ENCODE results near the gene SYCE3.

The SYCE3 gene

DNA sequence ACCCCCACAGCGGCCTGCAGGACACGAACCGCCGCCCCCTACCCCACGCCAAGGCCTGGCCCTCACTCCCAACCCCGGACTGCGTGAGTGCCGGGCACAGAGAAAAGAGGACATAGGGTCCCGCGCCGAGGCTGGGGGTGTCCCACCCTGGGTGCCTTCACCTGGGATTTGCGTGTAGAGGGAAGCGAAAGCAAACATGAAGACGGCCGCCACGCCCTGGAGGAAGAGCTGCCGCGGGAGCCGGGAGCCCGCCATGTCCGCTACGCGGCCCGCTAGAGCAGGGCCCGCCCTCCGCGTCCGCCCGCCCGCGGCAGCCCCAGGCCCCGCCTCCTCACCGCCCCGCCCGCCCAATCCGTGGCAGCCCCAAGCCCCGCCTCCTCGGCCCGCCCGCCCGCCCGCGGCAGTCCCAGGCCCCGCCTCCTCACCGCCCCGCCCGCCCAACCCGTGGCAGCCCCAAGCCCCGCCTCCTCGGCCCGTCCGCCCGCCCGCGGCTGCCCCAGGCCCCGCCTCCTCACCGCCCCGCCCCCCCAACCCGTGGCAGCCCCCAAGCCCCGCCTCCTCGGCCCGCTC lies 55.2 kb downstream of the SYCE3 start, which contains the start of gene LMF2:
TSS of gene LMF2 (minus strand) at position 282 of the 570 bp plus-strand sequence. CDS start at position 255, 27 bp downstream.
- Histone ChIP-seq H3K4me3 (ENCODE audit: low read length) (peak within 1 kb of the TSS; percentile 100), H3K9me2 (replicated peaks; ENCODE audit: control insufficient read depth, low read length) (no peaks in the 10 kb centered on the region), H3K36me3 (ENCODE audit: control insufficient read depth, low read length) (peaks cover 55% of the 10 kb centered on the region), H3K9me3 (ENCODE audit: control insufficient read depth, insufficient read depth, low read length) (no peaks in the 10 kb centered on the region), H3K27ac (ENCODE audit: low read depth, low read length) (peak within 1 kb of the TSS; percentile 68), H3K27me3 (ENCODE audit: control insufficient read depth, low read length) (no peaks in the 10 kb centered on the region), H3K4me1 (ENCODE audit: control insufficient read depth, low read length) (peaks cover 19% of the 10 kb centered on the region), H3K4me2 (ENCODE audit: low read length) (peak within 1 kb of the TSS; percentile 99), H3K79me2 (ENCODE audit: control insufficient read depth, low read length) (peaks cover 72% of the 10 kb centered on the region), H4K20me1 (ENCODE audit: control insufficient read depth, insufficient read depth, low read depth, low read length) (peaks cover 10% of the 10 kb centered on the region; the same call in 1 of the 2 replicates), H3F3A (ENCODE audit: control insufficient read depth, insufficient read depth) (no peaks in the 10 kb centered on the region)
- TF ChIP-seq, protein P1, sequence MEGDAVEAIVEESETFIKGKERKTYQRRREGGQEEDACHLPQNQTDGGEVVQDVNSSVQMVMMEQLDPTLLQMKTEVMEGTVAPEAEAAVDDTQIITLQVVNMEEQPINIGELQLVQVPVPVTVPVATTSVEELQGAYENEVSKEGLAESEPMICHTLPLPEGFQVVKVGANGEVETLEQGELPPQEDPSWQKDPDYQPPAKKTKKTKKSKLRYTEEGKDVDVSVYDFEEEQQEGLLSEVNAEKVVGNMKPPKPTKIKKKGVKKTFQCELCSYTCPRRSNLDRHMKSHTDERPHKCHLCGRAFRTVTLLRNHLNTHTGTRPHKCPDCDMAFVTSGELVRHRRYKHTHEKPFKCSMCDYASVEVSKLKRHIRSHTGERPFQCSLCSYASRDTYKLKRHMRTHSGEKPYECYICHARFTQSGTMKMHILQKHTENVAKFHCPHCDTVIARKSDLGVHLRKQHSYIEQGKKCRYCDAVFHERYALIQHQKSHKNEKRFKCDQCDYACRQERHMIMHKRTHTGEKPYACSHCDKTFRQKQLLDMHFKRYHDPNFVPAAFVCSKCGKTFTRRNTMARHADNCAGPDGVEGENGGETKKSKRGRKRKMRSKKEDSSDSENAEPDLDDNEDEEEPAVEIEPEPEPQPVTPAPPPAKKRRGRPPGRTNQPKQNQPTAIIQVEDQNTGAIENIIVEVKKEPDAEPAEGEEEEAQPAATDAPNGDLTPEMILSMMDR (IDR thresholded peaks at IDR 0.05; ENCODE audit: low read depth, low read length, poor library complexity, severe bottlenecking): no peak
- no peak for TF ChIP-seq EZH2phosphoT487 (IDR thresholded peaks at IDR 0.05; ENCODE audit: borderline replicate concordance, low read length)

DNA sequence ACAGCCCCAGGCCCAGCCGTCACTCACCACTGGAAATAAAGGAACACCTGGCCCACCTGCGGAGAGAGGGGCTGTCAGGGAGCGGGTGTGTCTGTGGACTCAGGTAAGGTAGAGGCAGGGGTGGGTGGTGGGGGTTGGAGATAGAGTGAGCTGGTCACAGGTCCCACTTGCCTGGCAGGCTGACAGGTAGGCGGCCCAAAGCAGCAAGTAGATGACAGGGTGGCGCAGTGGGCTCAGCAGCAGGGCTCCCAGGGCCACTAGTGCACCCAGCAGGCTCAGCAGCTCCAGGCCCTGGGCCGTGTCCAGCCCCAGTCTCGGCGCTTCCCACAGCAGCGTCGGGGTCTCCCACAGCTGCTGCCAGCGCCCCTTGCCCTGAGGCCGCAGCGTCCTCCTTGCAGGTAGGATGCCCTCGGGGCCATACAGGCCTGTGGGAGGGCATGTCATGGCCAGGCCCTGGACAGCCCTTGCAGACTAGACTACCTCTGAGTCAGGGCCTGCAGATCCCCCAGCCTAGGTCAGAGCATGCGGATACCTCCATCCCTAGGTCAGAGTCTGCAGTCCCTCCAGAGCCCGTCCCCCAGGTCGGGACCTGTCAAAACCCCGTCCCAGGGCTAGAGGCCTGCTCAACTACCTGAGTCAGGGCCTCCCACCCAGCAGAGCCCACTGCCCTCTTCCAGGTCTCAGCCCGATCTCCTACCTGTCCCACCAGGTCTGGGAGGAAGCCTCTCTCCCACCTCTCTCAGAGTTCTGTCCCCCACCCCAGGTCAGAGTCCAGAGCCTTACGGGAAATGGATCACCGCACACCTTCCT lies 55.9 kb downstream of the SYCE3 start:
- Histone ChIP-seq H3K4me3 (ENCODE audit: low read length) (peak overlapping the region; percentile 100), H3K9me2 (replicated peaks; ENCODE audit: control insufficient read depth, low read length) (no peaks in the 10 kb centered on the region), H3K27me3 (ENCODE audit: control insufficient read depth, low read length) (no peaks in the 10 kb centered on the region), H3K36me3 (ENCODE audit: control insufficient read depth, low read length) (peaks cover 48% of the 10 kb centered on the region), H3K27ac (ENCODE audit: low read depth, low read length) (peak overlapping the region; percentile 68), H3K4me1 (ENCODE audit: control insufficient read depth, low read length) (peaks cover 19% of the 10 kb centered on the region), H3K9me3 (ENCODE audit: control insufficient read depth, insufficient read depth, low read length) (no peaks in the 10 kb centered on the region), H3K4me2 (ENCODE audit: low read length) (peak overlapping the region; percentile 99), H3K79me2 (ENCODE audit: control insufficient read depth, low read length) (peaks cover 66% of the 10 kb centered on the region), H3F3A (ENCODE audit: control insufficient read depth, insufficient read depth) (no peaks in the 10 kb centered on the region), H4K20me1 (ENCODE audit: control insufficient read depth, insufficient read depth, low read depth, low read length) (peaks cover 10% of the 10 kb centered on the region; the same call in 1 of the 2 replicates)
- TF ChIP-seq, protein P1 (IDR thresholded peaks at IDR 0.05; ENCODE audit: low read depth, low read length, poor library complexity, severe bottlenecking): no peak
- no peak for TF ChIP-seq EZH2phosphoT487 (IDR thresholded peaks at IDR 0.05; ENCODE audit: borderline replicate concordance, low read length)

DNA sequence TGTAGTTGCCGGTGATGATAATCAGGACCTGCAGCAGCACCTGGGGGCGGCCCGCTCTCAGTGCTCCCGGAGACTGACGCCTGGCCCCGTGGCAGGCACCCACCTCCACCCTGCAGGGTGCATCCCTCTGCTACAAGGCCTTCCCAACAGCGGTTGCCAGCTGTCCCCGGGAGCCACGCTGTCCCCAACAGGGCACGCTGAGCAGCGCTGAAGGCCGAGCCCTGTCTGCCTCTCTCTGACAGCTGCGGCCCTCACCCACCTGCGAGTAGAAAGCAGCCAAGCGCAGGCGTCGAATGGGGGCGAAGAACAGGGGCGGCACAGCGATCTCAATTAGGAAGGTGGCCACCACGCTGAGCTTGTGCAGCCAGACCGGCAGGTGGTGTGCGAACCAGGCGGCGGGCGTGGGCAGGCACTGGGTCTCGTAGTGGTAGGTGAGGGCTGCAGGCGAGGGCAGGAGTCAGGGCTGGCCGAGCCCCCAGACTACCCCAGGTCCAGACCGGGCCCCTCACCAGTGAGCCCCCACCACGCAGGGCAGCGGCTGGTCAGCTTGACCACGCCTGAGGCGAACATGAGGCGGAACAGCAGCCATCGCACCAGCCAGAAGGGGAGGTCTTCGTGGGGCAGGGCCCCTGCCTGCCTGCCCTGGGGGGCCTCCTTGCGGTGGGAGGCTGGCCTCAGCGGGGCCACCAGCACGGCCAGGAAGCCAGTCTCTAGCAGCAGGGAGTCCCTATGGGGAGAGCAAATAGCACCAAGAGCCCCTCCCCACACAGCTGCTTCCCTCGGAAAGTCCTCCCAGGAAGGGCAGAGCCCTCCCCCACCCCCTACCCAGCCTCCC lies 56.7 kb downstream of the SYCE3 start:
- Histone ChIP-seq H4K20me1 (ENCODE audit: control insufficient read depth, insufficient read depth, low read depth, low read length) (peaks cover 10% of the 10 kb centered on the region; the same call in 1 of the 2 replicates), H3F3A (ENCODE audit: control insufficient read depth, insufficient read depth) (no peaks in the 10 kb centered on the region), H3K4me3 (ENCODE audit: low read length) (peak overlapping the region; percentile 100), H3K27me3 (ENCODE audit: control insufficient read depth, low read length) (no peaks in the 10 kb centered on the region), H3K4me1 (ENCODE audit: control insufficient read depth, low read length) (peaks cover 19% of the 10 kb centered on the region), H3K9me2 (replicated peaks; ENCODE audit: control insufficient read depth, low read length) (no peaks in the 10 kb centered on the region), H3K27ac (ENCODE audit: low read depth, low read length) (no peak overlapping the region), H3K9me3 (ENCODE audit: control insufficient read depth, insufficient read depth, low read length) (no peaks in the 10 kb centered on the region), H3K36me3 (ENCODE audit: control insufficient read depth, low read length) (peaks cover 48% of the 10 kb centered on the region), H3K4me2 (ENCODE audit: low read length) (peak overlapping the region; percentile 99), H3K79me2 (ENCODE audit: control insufficient read depth, low read length) (peaks cover 58% of the 10 kb centered on the region)
- TF ChIP-seq EZH2phosphoT487 (IDR thresholded peaks at IDR 0.05; ENCODE audit: borderline replicate concordance, low read length): no peak
- TF ChIP-seq, protein P1 (IDR thresholded peaks at IDR 0.05; ENCODE audit: low read depth, low read length, poor library complexity, severe bottlenecking): no peak

Measured in DOHH2 (cell line).